Lung (tissue), 12 donors: ENCODE results near the gene MEF2A. TPM values are rescaled to one million over a fixed set of nuclear protein-coding genes. Genes with fewer than 3 reads are reported as not detected.
"Not testable (repeated sequence)": the region's sequence is repeated elsewhere in the genome, so short reads cannot be mapped to it uniquely, and the experiment has no call there.

Experiments
- ATAC-seq: fragments of 200-7000 bp; cut with Tn5 transposase; one replicate; pipeline ENCODE4 v1.9.1; 2020; ENCODE audit warnings: moderate number of reproducible peaks; ENCODE audit not compliant: insufficient read depth, low FRiP score
- DNase-seq, 3 donors: peaks; one replicate each; pipeline ENCODE4 v3.0.0-alpha.2; 2013 to 2017
- H3K27ac ChIP-seq, 2 donors: one replicate each; pipeline ENCODE4 v1.5.1; 2013; ENCODE audit warnings: mild to moderate bottlenecking in 2 of 2, moderate library complexity in 2 of 2, control low read depth in 1 of 2, inconsistent platforms in 1 of 2, low read depth in 1 of 2, low read length in 1 of 2
- H3K27me3 ChIP-seq, 3 donors: one replicate each; pipeline ENCODE4 v1.5.1; 2013; ENCODE audit warnings: low read length in 2 of 3; ENCODE audit not compliant: control insufficient read depth in 3 of 3, insufficient read depth in 3 of 3
- H3K36me3 ChIP-seq, 4 donors: one replicate each; pipeline ENCODE4 v1.5.1; 2013; ENCODE audit warnings: low read length in 4 of 4, mild to moderate bottlenecking in 1 of 4, moderate library complexity in 1 of 4; ENCODE audit not compliant: control insufficient read depth in 4 of 4, insufficient read depth in 4 of 4
- H3K4me1 ChIP-seq, 5 donors: one replicate each; pipeline ENCODE4 v1.5.1; 2013; ENCODE audit warnings: low read length in 5 of 5, mild to moderate bottlenecking in 2 of 5, moderate library complexity in 1 of 5; ENCODE audit not compliant: control insufficient read depth in 5 of 5, insufficient read depth in 5 of 5
- H3K4me3 ChIP-seq: one replicate; pipeline ENCODE4 v1.5.1; 2013; ENCODE audit warnings: mild to moderate bottlenecking, control low read depth, moderate library complexity
- H3K9ac ChIP-seq, 2 donors: one replicate each; pipeline ENCODE4 v1.5.1; 2013; ENCODE audit warnings: low read length in 2 of 2, control low read depth in 1 of 2; ENCODE audit not compliant: insufficient read depth in 1 of 2
- H3K9me3 ChIP-seq, 4 donors: one replicate each; pipeline ENCODE4 v1.5.1; 2013; ENCODE audit warnings: low read length in 3 of 4, mild to moderate bottlenecking in 1 of 4, moderate library complexity in 1 of 4; ENCODE audit not compliant: control insufficient read depth in 4 of 4, insufficient read depth in 3 of 4
- CTCF ChIP-seq: IDR thresholded peaks from 2 replicates; pipeline ENCODE4 v1.5.1; 2012; ENCODE audit warnings: mild to moderate bottlenecking; ENCODE audit errors: control extremely low read depth, extremely low read depth
- WGBS, 2 donors: extraction: QIAGEN DNeasy Blood & Tissue Kit; methylation state at CpG; one replicate each; pipeline ENCODE4 v1.1.7; 2013; 5-methylcytosine and 5-hydroxymethylcytosine counted together
- polyA plus RNA-seq, 2 donors: library from polyadenylated mRNA; stranded (reverse); fragments of 200-250 nt; gene quantifications; one replicate each; pipeline ENCODE4 v1.2.1, GENCODE V29; 2013
- total RNA-seq, 2 donors: library from RNA; depleted of rRNA in 1 of 2; stranded (reverse); fragments of >200 nt in 1 of 2; gene quantifications; one replicate each; pipeline ENCODE4 v1.2.1, GENCODE V29; 2014 to 2021
- donor health status: control.
- donor health status: control.
- donor health status: Bipolar disorder and iron deficiency.
- donor health status: healthy.
- donor health status: DM: yes; HTN: yes; CAD: no.

The MEF2A gene
- total and polyA plus RNA-seq, 4 donors: 26.0 to 140 (median 48.1) TPM

DNA sequence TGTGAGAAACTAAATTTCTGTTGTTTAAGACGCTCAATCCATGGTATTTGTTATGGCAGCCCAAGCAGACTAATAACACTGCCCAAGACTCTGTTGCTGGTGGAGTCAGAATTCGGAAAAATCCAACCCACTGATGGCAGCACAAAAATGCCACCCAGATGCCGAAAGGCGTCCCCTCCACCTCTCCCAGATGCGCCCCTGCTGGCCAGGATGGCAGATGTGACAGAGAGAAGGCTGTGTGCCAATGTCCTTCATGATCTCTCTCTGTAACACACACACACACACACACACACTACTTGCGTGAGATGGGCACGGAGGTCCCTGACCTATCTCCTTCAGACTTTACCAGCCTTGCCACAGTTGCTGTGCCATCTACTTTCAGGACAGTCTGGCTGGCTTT is 178.4 kb downstream of the MEF2A start:
- DNase-seq (no peak), ATAC-seq (no peak)
- Histone ChIP-seq H3K36me3 (no peaks in the 10 kb centered on the region), H3K4me3 (no peak overlapping the region), H3K9me3 (no peaks in the 10 kb centered on the region), H3K9ac (no peak overlapping the region), H3K4me1 (peaks cover 0 to 3% (median 0%) of the 10 kb centered on the region in 5 donors), H3K27me3 (no peaks in the 10 kb centered on the region), H3K27ac (no peak overlapping the region)
- no peak for TF ChIP-seq CTCF
- 93 to 96% methylated on average over 7 of the region's 7 CpGs for WGBS, 2 donors

DNA sequence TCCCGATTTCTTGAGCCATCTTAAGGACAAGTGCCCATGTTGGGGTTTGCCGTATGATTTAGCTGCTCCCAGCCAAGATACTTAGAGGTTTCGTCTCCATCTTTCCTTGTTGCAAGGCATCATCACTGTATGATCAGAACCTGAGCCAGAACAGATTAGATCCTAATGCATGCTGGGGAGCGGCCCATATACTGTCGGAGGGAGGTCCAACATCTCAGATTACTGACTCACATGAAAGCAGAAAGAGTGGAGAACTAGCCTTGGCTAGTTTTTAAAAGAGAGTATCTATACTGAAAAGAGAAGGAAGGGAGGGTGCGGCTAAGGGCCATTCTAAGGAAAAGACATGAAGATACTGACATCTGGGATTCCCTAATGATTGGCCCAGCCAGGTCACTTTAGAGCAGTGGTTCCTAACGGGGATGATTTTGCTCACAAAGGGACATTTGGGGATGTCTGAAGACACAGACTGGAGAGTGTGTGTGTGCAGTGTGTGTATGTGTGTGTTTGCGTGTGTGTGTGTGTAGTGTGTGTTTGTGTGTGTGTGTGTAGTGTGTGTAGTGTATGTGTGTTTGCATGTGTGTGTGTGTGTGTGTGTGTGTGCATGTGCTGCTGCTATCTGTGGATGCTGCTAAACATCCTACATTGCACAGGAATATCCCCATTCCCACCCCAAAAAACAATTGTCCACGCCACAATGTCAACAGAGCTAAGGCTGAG is 179.7 kb downstream of the MEF2A start:
- peaks cover 0 to 8% (median 0%) of the 10 kb centered on the region in 5 donors for H3K4me1 ChIP-seq
- H3K9me3 ChIP-seq: no peaks in the 10 kb centered on the region
- H3K4me3 ChIP-seq: no peak overlapping the region
- no peaks in the 10 kb centered on the region for H3K27me3 ChIP-seq
- ATAC-seq (no peak), DNase-seq (no peak)
- H3K27ac ChIP-seq: no peak overlapping the region
- no peak for TF ChIP-seq CTCF
- 93% methylated on average over 9 of the region's 9 CpGs for WGBS, 2 donors
- no peaks in the 10 kb centered on the region for H3K36me3 ChIP-seq
- H3K9ac ChIP-seq: no peak overlapping the region

- ATAC-seq: no peak
- no peak overlapping the region for H3K27ac ChIP-seq
Observed at GRCh38 chr15:99749386-99749785, 183.6 kb downstream of the MEF2A start.

DNA sequence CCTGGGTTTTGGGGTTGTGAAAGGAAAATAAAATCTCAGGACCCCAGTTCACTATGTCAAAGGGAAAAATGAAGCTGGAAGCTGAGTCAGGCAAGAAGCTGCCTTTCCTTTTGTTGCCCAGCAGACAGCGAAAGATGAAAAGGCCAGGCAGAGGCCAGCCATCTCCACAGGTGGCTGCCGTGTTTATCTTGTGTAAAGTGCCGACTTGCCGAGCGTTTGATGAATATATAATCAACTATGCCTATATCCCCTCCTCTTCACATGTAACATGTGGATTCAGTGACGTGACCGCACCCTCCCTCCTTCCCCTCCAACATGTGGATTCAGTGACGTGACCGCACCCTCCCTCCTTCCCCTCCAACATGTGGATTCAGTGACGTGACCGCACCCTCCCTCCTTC is 184.5 kb downstream of the MEF2A start:
- not testable (repeated sequence) for H3K36me3 ChIP-seq, ATAC-seq, H3K4me3 ChIP-seq, DNase-seq, H3K9ac ChIP-seq, H3K9me3 ChIP-seq, H3K27me3 ChIP-seq, H3K27ac ChIP-seq, H3K4me1 ChIP-seq
- WGBS, 2 donors: 90 to 91% methylated on average over 11 of the region's 11 CpGs

More at GRCh38 chr15:99749386-99749785, 183.6 kb downstream of the MEF2A start:
- Histone ChIP-seq H3K36me3 (no peaks in the 10 kb centered on the region), H3K4me3 (no peak overlapping the region), H3K9ac (no peak overlapping the region), H3K4me1 (peaks cover 0 to 8% (median 0%) of the 10 kb centered on the region in 5 donors), H3K9me3 (no peaks in the 10 kb centered on the region), H3K27me3 (no peaks in the 10 kb centered on the region)
- WGBS, 2 donors: 49 to 65% methylated on average over 6 of the region's 6 CpGs
- no peak for TF ChIP-seq CTCF
- peak in 1 of 3 donors; percentile 13 for DNase-seq
